Ovary (tissue), 3 donors: ENCODE results near the gene IP6K1.

ENCODE experiments used
- POLR2A ChIP-seq: fragments of 450-650 bp; IDR thresholded peaks from one replicate; pipeline ENCODE4 v1.6.1; 2017; ENCODE audit warnings: antibody characterized with exemption, mild to moderate bottlenecking, moderate library complexity
- TF ChIP-seq, protein P1 (sequence below), 3 donors: fragments of 450-650 bp in 2 of 3; fragments of 200-600 bp in 1 of 3; IDR thresholded peaks; one replicate each; pipeline versions ENCODE4 v1.5.1 to v1.8.0; 2016 to 2022; ENCODE audit warnings: antibody characterized with exemption in 3 of 3, mild to moderate bottlenecking in 1 of 3
- donor health status: DM: no; HTN: no; CAD: no.

GRCh38 chr3:49716169-49716568 lies 70.2 kb downstream of the IP6K1 start:
- TF ChIP-seq, protein P1, sequence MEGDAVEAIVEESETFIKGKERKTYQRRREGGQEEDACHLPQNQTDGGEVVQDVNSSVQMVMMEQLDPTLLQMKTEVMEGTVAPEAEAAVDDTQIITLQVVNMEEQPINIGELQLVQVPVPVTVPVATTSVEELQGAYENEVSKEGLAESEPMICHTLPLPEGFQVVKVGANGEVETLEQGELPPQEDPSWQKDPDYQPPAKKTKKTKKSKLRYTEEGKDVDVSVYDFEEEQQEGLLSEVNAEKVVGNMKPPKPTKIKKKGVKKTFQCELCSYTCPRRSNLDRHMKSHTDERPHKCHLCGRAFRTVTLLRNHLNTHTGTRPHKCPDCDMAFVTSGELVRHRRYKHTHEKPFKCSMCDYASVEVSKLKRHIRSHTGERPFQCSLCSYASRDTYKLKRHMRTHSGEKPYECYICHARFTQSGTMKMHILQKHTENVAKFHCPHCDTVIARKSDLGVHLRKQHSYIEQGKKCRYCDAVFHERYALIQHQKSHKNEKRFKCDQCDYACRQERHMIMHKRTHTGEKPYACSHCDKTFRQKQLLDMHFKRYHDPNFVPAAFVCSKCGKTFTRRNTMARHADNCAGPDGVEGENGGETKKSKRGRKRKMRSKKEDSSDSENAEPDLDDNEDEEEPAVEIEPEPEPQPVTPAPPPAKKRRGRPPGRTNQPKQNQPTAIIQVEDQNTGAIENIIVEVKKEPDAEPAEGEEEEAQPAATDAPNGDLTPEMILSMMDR (IDR thresholded peaks at IDR 0.05), result no peak
- TF ChIP-seq POLR2A, result no peak
